SK-MEL-5 (cell line): ENCODE data around the gene SYN1. TPM values are rescaled to one million over a fixed set of nuclear protein-coding genes. Genes with fewer than 3 reads are reported as not detected.
A peak's percentile ranks its signal among the peaks of the same experiment; 100 is the strongest.
"Not testable (repeated sequence)": the region's sequence is repeated elsewhere in the genome, so short reads cannot be mapped to it uniquely, and the experiment has no call there.

Source experiments
- DNase-seq: peaks from one replicate; pipeline ENCODE4 v3.0.0-alpha.2; 2016; ENCODE audit warnings: low read depth, low spot score
- in situ Hi-C: cut with HindIII; loops from 2 replicates; pipeline ENCODE4 v1.10.0; 2016; ENCODE audit warnings: low sequenced_read_pairs, high pct_unique_total_duplicates, low pct_unique_long_range_greater_than_20kb
- polyA plus RNA-seq, 2 experiments: library from polyadenylated mRNA; depleted of rRNA; stranded (reverse); fragments of >200 nt; gene quantifications; 2 replicates each; pipeline ENCODE4 v1.2.3, GENCODE V29; 2015
- total RNA-seq: library from RNA; depleted of rRNA; stranded (reverse); fragments of >200 nt; shearing (Covaris generic); gene quantifications from 2 replicates; pipeline ENCODE4 v1.2.3, GENCODE V29; 2014; rRNA removed

The SYN1 gene
- 0.05 TPM in 1 of 2 replicates, not detected in the other for total RNA-seq
- 0.11 and 0.13 TPM in 2 replicates for polyA plus RNA-seq (2015; cell fraction: cytosol; rRNA removed)
- 0.05 TPM in 1 of 2 replicates, not detected in the other for polyA plus RNA-seq (2015; cell fraction: nucleus; rRNA removed)

DNA sequence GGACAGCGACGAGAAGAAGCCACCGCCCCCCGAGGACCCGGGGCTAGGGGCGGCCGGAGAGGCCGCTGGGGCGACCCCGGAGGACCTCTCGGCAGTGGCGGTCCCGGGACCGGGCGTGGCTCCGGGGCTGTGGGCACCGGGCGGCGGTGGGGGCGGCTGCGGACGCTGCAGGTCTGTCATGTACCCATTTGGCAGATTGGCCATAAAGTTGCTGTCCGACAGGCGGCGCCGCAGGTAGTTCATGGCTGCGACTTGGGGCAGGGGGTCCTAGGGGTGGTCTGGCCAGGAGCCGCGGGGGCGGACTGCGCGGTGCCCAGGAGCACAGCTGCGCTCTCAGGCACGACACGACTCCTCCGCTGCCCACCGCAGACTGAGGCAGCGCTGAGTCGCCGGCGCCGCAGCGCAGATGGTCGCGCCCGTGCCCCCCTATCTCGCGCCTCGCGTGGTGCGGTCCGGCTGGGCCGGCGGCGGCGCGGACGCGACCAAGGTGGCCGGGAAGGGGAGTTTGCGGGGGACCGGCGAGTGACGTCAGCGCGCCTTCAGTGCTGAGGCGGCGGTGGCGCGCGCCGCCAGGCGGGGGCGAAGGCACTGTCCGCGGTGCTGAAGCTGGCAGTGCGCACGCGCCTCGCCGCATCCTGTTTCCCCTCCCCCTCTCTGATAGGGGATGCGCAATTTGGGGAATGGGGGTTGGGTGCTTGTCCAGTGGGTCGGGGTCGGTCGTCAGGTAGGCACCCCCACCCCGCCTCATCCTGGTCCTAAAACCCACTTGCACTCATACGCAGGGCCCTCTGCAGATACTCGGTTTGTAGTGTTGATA is at the start of gene SYN1:
TSS of gene SYN1 (minus strand) at position 372 of the 817 bp plus-strand sequence. CDS start at position 243, 129 bp downstream.
- in situ Hi-C loops, result no loop called here
- DNase-seq, result peak; percentile 68

- in situ Hi-C loops, DNase-seq: not testable (repeated sequence)
These were observed 46.1 kb upstream of the SYN1 start for GRCh38 chrX:47665797-47666196.

DNA sequence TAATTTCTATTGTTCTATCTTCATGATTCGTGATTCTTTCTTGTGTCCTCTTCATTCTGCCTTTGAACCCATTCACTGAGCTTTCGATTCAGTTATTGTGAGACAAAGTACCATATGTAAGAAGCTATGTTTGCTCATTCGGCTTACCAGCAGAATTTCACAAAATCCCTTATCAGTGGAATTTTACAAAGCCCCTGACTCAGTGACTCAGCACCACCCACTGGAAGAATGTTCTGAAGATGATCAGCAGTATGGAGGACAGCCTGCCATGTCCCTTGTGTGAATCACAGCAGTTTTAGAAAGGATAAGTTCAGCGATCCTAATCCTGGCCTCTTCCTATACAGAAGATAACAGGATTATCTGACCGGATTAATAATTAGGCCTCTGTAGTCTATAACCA is 45.1 kb upstream of the SYN1 start:
- in situ Hi-C loops, result no loop called here
- no peak for DNase-seq

- DNase-seq, result peak; percentile 68
- in situ Hi-C loops, result no loop called here
These were observed 42.5 kb upstream of the SYN1 start for GRCh38 chrX:47662144-47662657.

DNA sequence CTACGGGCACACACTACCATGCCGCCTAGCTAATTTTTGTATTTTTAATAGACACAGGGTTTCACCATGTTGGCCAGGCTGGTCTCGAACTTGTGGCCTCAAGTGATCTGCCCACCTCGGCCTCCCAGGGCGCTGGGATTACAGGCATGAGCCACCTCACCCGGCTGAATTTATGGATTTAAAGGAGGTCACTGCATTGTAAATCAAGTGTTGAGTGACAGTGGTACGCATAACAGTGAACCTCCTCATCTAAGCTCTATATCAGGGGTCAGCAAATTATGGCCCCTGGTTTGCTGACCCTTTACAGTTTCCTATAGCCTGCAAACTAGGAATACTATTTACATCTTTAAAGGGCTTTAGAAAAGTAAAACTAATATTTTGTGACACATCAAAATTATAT is 41.9 kb upstream of the SYN1 start:
- no peak for DNase-seq
- in situ Hi-C loops, result no loop called here

DNA sequence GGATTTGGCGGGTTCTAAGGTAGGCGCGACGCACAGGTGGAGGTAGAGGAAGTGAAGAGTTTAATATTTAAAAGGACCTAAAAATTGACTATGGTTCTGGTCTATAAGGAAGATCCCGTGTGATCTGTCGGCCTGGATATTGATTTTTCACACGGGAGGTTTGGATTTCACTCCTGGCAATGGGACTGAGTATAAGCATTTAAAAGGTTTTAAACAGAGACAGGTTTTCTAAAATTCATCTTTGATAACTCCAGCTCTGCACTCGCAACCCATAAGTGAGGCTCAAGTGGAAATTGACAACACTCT is 39.7 kb upstream of the SYN1 start:
- DNase-seq, result no peak
- in situ Hi-C loops, result no loop called here

DNA sequence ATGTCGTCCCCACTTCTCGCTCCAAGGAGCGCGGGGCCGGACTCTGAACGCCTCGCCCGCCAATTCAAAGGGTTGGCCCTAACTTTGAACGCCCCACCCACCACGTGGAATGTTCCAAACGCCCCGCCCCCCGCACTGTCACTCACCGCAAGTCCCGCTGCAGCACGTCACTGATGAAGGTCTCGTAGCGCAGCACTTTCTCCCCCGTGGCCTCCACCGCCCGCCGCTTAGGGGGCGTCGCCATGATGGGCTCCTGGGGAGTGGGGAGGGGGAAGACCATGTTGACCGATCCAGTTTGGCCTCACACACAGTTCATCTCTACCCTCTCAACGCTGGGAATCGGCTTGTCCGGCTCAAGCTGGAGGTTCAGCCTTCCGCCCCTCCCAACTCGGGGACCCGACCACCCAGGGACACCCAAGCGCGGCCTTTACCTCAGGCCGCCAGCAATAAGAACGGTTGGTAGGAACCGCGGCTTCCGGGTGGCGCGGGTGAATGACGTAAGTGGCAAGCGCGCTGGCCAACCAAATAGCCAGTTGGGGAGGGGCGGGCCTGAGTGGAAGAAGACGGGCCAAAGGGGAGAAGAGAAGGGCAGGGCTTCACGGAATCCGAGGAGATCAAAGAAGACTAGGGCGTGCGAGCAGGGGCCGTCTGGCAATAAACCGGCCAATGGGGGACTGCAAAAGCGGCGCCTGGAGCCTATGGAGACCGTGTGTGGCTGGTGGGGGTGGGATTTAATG is 39.2 kb upstream of the SYN1 start, which contains the start of gene UXT:
TSS of gene UXT (minus strand) at position 497 of the 737 bp plus-strand sequence. CDS start at position 244, 253 bp downstream.
- DNase-seq, result peak; percentile 93
- in situ Hi-C loops, result no loop called here

DNA sequence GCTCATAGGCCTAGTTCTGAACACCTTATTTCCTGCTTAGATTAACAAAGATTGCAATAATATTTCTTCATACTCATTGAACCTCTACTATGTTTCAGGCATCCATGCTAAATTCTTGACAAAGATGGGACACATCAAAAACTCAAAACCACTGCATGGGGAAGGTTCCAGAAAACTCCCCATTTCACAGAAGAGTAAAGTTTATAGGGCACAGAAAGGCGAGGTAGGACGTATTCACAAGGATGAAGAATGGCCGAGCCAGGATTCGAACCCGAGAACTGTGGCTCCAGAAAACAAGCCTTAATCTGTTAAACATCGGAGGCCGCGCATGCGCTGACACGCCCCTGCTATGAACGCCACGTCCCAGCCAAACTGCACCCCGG is 38.6 kb upstream of the SYN1 start:
- in situ Hi-C loops, result no loop called here

DNA sequence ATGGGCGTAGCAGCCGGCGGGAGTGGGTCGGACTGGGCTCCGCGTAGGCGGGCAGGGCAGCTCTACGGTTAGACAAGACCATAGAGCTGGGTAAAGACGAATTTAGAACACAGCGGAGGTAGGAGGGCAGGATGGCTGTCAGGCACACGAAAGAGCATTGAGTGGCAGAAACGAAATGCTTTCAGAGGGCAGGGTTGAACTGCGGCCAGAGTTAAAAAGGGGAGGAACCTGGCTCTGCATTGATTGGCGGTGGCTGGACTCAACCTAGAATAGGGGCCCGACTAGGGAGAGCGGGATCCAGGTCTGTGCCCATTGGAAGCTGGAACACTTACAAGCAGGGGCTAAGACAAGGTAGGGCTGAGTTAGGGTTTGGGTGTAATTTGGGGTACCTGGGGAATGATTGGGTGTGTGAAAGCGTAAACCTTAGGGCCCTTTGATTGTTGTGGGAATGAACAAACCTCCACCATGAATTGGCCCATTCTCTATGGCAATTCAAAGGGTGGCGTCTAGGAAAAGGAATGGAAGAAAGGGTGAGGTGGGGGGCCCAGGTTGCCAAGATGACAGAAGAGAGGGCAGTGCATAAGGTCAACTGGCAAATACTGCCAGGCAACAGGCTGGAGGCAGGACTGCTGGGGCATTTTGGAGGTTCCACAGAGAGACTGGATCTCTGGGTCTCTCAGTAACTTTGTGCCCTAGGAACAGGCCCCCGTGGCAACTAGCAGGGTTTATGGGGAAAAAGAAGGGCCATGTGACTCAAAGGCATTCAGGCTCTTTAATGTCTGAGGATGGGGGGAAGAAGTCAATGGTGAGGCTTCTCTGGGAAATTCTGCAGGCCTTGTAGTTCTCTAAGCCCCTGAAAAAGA is 31.6 kb upstream of the SYN1 start:
- DNase-seq, result no peak
- in situ Hi-C loops, result no loop called here

More for the DNA sequence above, 38.6 kb upstream of the SYN1 start:
- no peak for DNase-seq

- in situ Hi-C loops, result no loop called here
- peak; percentile 97 for DNase-seq
These were observed 30.7 kb upstream of the SYN1 start, which contains the start of gene ELK1 for GRCh38 chrX:47650164-47651042. ELK1 (minus strand) TSS chrX:47650563; CDS start chrX:47641441, 9,122 bp downstream.

DNA sequence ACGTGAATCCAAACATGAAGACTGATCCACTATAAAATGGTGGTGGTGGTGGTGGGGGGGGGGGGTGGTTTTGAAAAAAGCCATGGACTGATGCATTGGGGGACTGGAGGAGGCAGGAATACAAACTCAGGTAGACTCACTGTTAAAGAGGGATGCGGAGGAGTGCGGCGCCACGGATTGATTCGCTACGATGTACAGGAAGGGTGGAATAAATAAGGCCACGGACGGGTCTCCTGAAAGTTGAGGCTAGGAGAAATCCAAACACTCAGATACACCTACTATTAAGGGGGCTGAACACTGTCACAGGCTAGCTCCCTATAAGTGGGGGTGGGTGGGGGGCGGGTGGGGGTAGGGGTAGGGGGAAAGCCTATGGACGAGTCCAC is 30.1 kb upstream of the SYN1 start:
- DNase-seq, result no peak
- in situ Hi-C loops, result no loop called here

DNA sequence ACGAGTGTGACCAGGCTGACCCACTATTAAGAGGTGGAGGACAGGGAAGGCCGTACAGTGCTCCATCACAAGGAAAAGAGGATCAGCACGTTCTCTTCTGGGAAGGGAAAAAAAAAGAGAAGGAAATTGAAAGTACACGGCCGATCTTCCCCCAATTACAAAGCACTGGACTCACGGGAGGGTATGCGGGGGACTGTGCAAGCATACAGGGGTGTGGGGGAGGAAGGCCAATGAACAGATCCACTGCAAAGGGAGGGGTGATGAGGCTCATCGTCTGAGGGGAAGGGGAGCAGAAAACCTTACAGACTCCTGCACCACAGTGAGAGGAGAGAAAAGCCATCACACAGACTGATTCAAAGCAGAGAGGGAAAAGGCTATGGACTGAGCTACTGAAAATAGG is 29.6 kb upstream of the SYN1 start:
- DNase-seq, result no peak
- in situ Hi-C loops, result no loop called here

DNA sequence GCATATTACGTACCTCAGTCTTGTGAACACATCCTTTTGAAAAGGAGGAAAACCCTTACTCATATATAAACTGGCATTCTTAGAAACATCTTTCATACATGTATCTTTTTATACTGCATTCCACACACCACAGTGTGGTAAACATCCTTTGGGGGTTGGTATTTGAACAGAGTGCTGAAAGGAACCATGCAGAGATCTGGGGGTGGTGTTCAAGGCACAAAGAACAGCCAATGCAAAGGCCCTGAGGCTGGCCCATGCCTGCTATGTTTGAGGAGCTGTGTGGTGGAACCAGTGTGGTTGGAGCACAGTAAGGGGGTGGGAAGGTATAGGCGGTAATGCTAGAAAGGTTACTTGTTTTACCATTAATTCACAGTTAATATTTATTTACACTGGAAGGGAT is 28.7 kb upstream of the SYN1 start:
- in situ Hi-C loops, result no loop called here
- no peak for DNase-seq

DNA sequence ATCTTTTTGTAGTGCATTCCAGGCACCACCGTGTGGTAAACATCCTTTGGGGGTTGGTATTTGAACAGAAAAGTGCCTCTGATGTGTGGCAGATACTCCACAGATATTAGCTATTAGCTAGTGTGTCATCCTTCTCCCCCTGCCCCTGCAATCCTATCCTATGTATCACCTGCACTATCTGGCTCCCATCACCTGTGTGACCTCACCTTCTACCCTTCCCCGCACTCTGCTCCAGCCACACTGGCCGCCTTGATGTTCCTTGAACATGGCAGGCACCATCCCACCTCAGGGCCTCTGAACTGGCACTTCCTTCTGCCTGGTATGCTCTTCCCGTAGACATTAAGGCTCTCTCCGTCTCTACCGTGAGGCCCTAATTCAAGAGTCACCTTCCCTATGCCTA is 27.0 kb upstream of the SYN1 start:
- no peak for DNase-seq
- in situ Hi-C loops, result no loop called here

DNA sequence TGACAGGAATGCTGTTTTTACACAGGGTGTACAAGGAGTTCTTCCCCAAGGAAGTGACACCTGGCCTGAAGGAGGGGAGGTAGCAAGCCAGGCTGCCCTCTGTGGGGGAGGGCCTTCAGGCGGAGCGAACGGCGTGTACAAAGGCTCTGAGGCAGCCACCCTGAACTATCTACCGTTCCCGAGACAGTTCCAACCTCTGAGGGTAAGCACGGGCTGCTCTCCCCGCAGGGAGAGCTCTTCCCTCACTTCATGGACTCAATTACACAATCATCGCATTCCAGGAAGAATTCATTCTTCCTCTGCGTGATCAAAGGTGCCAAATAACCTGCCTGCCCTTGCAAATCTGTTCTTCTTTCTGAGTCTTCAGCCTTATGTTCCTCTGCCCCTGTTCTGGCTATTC is 25.9 kb upstream of the SYN1 start:
- in situ Hi-C loops, result no loop called here
- no peak for DNase-seq

- DNase-seq, result peak; percentile 57
- in situ Hi-C loops, result no loop called here
These were observed 25.0 kb upstream of the SYN1 start for GRCh38 chrX:47644557-47645091.
